ENCODE measurements around the gene ACAP3.

ACAP3 gene

GRCh38 chr1:1336931-1337792, 29.4 kb upstream of the ACAP3 start:
- H3K36me3 ChIP-seq (ENCODE audit: control insufficient read depth, insufficient read depth, low read length): peaks cover 4% of the 10 kb centered on the region
- DNase-seq (ENCODE audit: extremely low read depth, insufficient read length): no peak
- no peak overlapping the region for H3K4me3 ChIP-seq (replicated peaks; ENCODE audit: low read depth, low read length)
- no peak for TF ChIP-seq CTCF (IDR thresholded peaks at IDR 0.05; ENCODE audit: insufficient read depth, low read length, poor library complexity, severe bottlenecking)
- H3K27me3 ChIP-seq (replicated peaks; ENCODE audit: control insufficient read depth, insufficient read depth, low read length): no peaks in the 10 kb centered on the region

GRCh38 chr1:1336446-1336845, 28.7 kb upstream of the ACAP3 start:
- H3K36me3 ChIP-seq (ENCODE audit: control insufficient read depth, insufficient read depth, low read length): peaks cover 4% of the 10 kb centered on the region
- TF ChIP-seq CTCF (IDR thresholded peaks at IDR 0.05; ENCODE audit: insufficient read depth, low read length, poor library complexity, severe bottlenecking): no peak

GRCh38 chr1:1335792-1336248, 28.1 kb upstream of the ACAP3 start:
- Histone ChIP-seq H3K4me3 (replicated peaks; ENCODE audit: low read depth, low read length) (no peak overlapping the region), H3K27me3 (replicated peaks; ENCODE audit: control insufficient read depth, insufficient read depth, low read length) (no peaks in the 10 kb centered on the region), H3K36me3 (ENCODE audit: control insufficient read depth, insufficient read depth, low read length) (no peaks in the 10 kb centered on the region; the same call in none of the 2 replicates)
- DNase-seq (ENCODE audit: extremely low read depth, insufficient read length): no peak
- no peak for TF ChIP-seq CTCF (IDR thresholded peaks at IDR 0.05; ENCODE audit: insufficient read depth, low read length, poor library complexity, severe bottlenecking)

More at GRCh38 chr1:1336446-1336845, 28.7 kb upstream of the ACAP3 start:
- Histone ChIP-seq H3K4me3 (replicated peaks; ENCODE audit: low read depth, low read length) (no peak overlapping the region), H3K27me3 (replicated peaks; ENCODE audit: control insufficient read depth, insufficient read depth, low read length) (no peaks in the 10 kb centered on the region)
- DNase-seq (ENCODE audit: extremely low read depth, insufficient read length): no peak

GRCh38 chr1:1335283-1335682, 27.6 kb upstream of the ACAP3 start:
- no peak overlapping the region for H3K4me3 ChIP-seq (replicated peaks; ENCODE audit: low read depth, low read length)
- H3K36me3 ChIP-seq (ENCODE audit: control insufficient read depth, insufficient read depth, low read length): no peaks in the 10 kb centered on the region; the same call in none of the 2 replicates
- no peaks in the 10 kb centered on the region for H3K27me3 ChIP-seq (replicated peaks; ENCODE audit: control insufficient read depth, insufficient read depth, low read length)
- no peak for TF ChIP-seq CTCF (IDR thresholded peaks at IDR 0.05; ENCODE audit: insufficient read depth, low read length, poor library complexity, severe bottlenecking)
- DNase-seq (ENCODE audit: extremely low read depth, insufficient read length): no peak

GRCh38 chr1:1334835-1335234, 27.1 kb upstream of the ACAP3 start:
- Histone ChIP-seq H3K27me3 (replicated peaks; ENCODE audit: control insufficient read depth, insufficient read depth, low read length) (no peaks in the 10 kb centered on the region), H3K36me3 (ENCODE audit: control insufficient read depth, insufficient read depth, low read length) (no peaks in the 10 kb centered on the region; the same call in none of the 2 replicates), H3K4me3 (replicated peaks; ENCODE audit: low read depth, low read length) (no peak overlapping the region)

More at GRCh38 chr1:1334835-1335234, 27.1 kb upstream of the ACAP3 start:
- DNase-seq (ENCODE audit: extremely low read depth, insufficient read length): no peak
- TF ChIP-seq CTCF (IDR thresholded peaks at IDR 0.05; ENCODE audit: insufficient read depth, low read length, poor library complexity, severe bottlenecking): no peak
